RWPE2 (cell line): ENCODE measurements around the gene PADI3.

ENCODE experiments used
- ATAC-seq: fragments of 200-7000 bp; cut with Tn5 transposase; 3 replicates; pipeline ENCODE4 v1.9.1; 2021; ENCODE audit warnings: low read depth
- DNase-seq: peaks from one replicate; pipeline ENCODE4 v3.0.0-alpha.2; 2020; ENCODE audit warnings: low spot score
- H3K27ac ChIP-seq: fragments of 450-650 bp; 2 replicates; pipeline ENCODE4 v1.5.1; 2017; ENCODE audit warnings: mild to moderate bottlenecking; ENCODE audit not compliant: poor library complexity, severe bottlenecking
- H3K27me3 ChIP-seq: fragments of 250-450 bp; sonication (Bioruptor Pico); 2 replicates; pipeline ENCODE4 v1.5.1; 2021; ENCODE audit warnings: mild to moderate bottlenecking, moderate library complexity; ENCODE audit not compliant: insufficient read depth, poor library complexity, severe bottlenecking
- H3K36me3 ChIP-seq: fragments of 250-450 bp; sonication (Bioruptor Pico); 2 replicates; pipeline ENCODE4 v1.5.1; 2020; ENCODE audit warnings: low read depth, mild to moderate bottlenecking, moderate library complexity
- H3K4me1 ChIP-seq: fragments of 250-450 bp; sonication (Bioruptor Pico); 2 replicates; pipeline ENCODE4 v1.5.1; 2021; ENCODE audit warnings: mild to moderate bottlenecking, moderate library complexity; ENCODE audit not compliant: insufficient read depth, poor library complexity, severe bottlenecking
- H3K4me3 ChIP-seq: fragments of 250-450 bp; sonication (Bioruptor Pico); 2 replicates; pipeline ENCODE4 v1.5.1; 2021; ENCODE audit warnings: mild to moderate bottlenecking, moderate library complexity; ENCODE audit not compliant: severe bottlenecking
- H3K9me3 ChIP-seq: fragments of 250-450 bp; sonication (Bioruptor Pico); 2 replicates; pipeline ENCODE4 v1.5.1; 2021; ENCODE audit warnings: mild to moderate bottlenecking, moderate library complexity; ENCODE audit not compliant: severe bottlenecking
- TF ChIP-seq, protein P1 (sequence below): fragments of 450-650 bp; IDR thresholded peaks from one replicate; pipeline ENCODE4 v1.5.1; 2017; ENCODE audit warnings: mild to moderate bottlenecking, moderate library complexity; ENCODE audit not compliant: poor library complexity, severe bottlenecking

PADI3 gene

GRCh38 chr1:17333081-17333480 is 84.2 kb downstream of the PADI3 start:
- no peak overlapping the region for H3K27ac ChIP-seq
- no peaks in the 10 kb centered on the region for H3K9me3 ChIP-seq
- DNase-seq: no peak
- no peak for ATAC-seq
- no peaks in the 10 kb centered on the region for H3K27me3 ChIP-seq
- H3K4me1 ChIP-seq: no peaks in the 10 kb centered on the region
- TF ChIP-seq, protein P1, sequence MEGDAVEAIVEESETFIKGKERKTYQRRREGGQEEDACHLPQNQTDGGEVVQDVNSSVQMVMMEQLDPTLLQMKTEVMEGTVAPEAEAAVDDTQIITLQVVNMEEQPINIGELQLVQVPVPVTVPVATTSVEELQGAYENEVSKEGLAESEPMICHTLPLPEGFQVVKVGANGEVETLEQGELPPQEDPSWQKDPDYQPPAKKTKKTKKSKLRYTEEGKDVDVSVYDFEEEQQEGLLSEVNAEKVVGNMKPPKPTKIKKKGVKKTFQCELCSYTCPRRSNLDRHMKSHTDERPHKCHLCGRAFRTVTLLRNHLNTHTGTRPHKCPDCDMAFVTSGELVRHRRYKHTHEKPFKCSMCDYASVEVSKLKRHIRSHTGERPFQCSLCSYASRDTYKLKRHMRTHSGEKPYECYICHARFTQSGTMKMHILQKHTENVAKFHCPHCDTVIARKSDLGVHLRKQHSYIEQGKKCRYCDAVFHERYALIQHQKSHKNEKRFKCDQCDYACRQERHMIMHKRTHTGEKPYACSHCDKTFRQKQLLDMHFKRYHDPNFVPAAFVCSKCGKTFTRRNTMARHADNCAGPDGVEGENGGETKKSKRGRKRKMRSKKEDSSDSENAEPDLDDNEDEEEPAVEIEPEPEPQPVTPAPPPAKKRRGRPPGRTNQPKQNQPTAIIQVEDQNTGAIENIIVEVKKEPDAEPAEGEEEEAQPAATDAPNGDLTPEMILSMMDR: no peak
- H3K4me3 ChIP-seq: no peak overlapping the region
- no peaks in the 10 kb centered on the region for H3K36me3 ChIP-seq
